Measurements from ENCODE around the gene DHX34.

Gene DHX34

GRCh38 chr19:47419789-47420188 lies 70.7 kb downstream of the DHX34 start:
- peaks cover 53% of the 10 kb centered on the region for H3K27me3 ChIP-seq (ENCODE audit: insufficient read depth, insufficient read length)
- H3K9ac ChIP-seq (ENCODE audit: insufficient read length, low read depth) = peak overlapping the region; percentile 50
- peak overlapping the region; percentile 15 for H3K4me3 ChIP-seq (ENCODE audit: insufficient read length, low read depth)
- no peaks in the 10 kb centered on the region for H3K9me3 ChIP-seq (ENCODE audit: insufficient read depth, low read length)
- no peak for DNase-seq (ENCODE audit: low read depth, low spot score)
- H3K4me1 ChIP-seq (ENCODE audit: insufficient read depth, insufficient read length) = peaks cover 9% of the 10 kb centered on the region
- H3K36me3 ChIP-seq (ENCODE audit: insufficient read depth, insufficient read length, low read length) = peaks cover 5% of the 10 kb centered on the region
- TF ChIP-seq SUZ12 (IDR thresholded peaks at IDR 0.05; ENCODE audit: extremely low read depth, insufficient read depth, insufficient read length) (no peak), ZNF274 (IDR thresholded peaks at IDR 0.05; ENCODE audit: low read depth, low read length) (no peak), YY1 (IDR thresholded peaks at IDR 0.05; ENCODE audit: insufficient read depth, insufficient read length) (no peak)

- Histone ChIP-seq H3K36me3 (ENCODE audit: insufficient read depth, insufficient read length, low read length) (peaks cover 1% of the 10 kb centered on the region), H3K4me3 (ENCODE audit: insufficient read length, low read depth) (no peak overlapping the region), H3K9ac (ENCODE audit: insufficient read length, low read depth) (peak overlapping the region; percentile 50), H3K4me1 (ENCODE audit: insufficient read depth, insufficient read length) (peaks cover 9% of the 10 kb centered on the region), H3K27me3 (ENCODE audit: insufficient read depth, insufficient read length) (peaks cover 53% of the 10 kb centered on the region), H3K9me3 (ENCODE audit: insufficient read depth, low read length) (no peaks in the 10 kb centered on the region)
- DNase-seq (ENCODE audit: low read depth, low spot score) = no peak
- TF ChIP-seq YY1 (IDR thresholded peaks at IDR 0.05; ENCODE audit: insufficient read depth, insufficient read length) (no peak), ZNF274 (IDR thresholded peaks at IDR 0.05; ENCODE audit: low read depth, low read length) (no peak), SUZ12 (IDR thresholded peaks at IDR 0.05; ENCODE audit: extremely low read depth, insufficient read depth, insufficient read length) (no peak)
Measured at GRCh38 chr19:47421244-47421786, 72.2 kb downstream of the DHX34 start.

GRCh38 chr19:47421844-47422395 lies 72.8 kb downstream of the DHX34 start:
- peaks cover 9% of the 10 kb centered on the region for H3K4me1 ChIP-seq (ENCODE audit: insufficient read depth, insufficient read length)
- no peak overlapping the region for H3K4me3 ChIP-seq (ENCODE audit: insufficient read length, low read depth)
- no peak for DNase-seq (ENCODE audit: low read depth, low spot score)

GRCh38 chr19:47422417-47423163 lies 73.5 kb downstream of the DHX34 start:
- Histone ChIP-seq H3K36me3 (ENCODE audit: insufficient read depth, insufficient read length, low read length) (no peaks in the 10 kb centered on the region), H3K4me3 (ENCODE audit: insufficient read length, low read depth) (no peak overlapping the region), H3K27me3 (ENCODE audit: insufficient read depth, insufficient read length) (peaks cover 52% of the 10 kb centered on the region), H3K9me3 (ENCODE audit: insufficient read depth, low read length) (no peaks in the 10 kb centered on the region), H3K4me1 (ENCODE audit: insufficient read depth, insufficient read length) (peaks cover 6% of the 10 kb centered on the region), H3K9ac (ENCODE audit: insufficient read length, low read depth) (peak overlapping the region; percentile 0)
- TF ChIP-seq YY1 (IDR thresholded peaks at IDR 0.05; ENCODE audit: insufficient read depth, insufficient read length) (no peak), SUZ12 (IDR thresholded peaks at IDR 0.05; ENCODE audit: extremely low read depth, insufficient read depth, insufficient read length) (no peak), ZNF274 (IDR thresholded peaks at IDR 0.05; ENCODE audit: low read depth, low read length) (no peak)
- DNase-seq (ENCODE audit: low read depth, low spot score) = no peak

More at GRCh38 chr19:47421844-47422395, 72.8 kb downstream of the DHX34 start:
- H3K27me3 ChIP-seq (ENCODE audit: insufficient read depth, insufficient read length) = peaks cover 53% of the 10 kb centered on the region
- peak overlapping the region; percentile 0 for H3K9ac ChIP-seq (ENCODE audit: insufficient read length, low read depth)
- TF ChIP-seq SUZ12 (IDR thresholded peaks at IDR 0.05; ENCODE audit: extremely low read depth, insufficient read depth, insufficient read length) (no peak), ZNF274 (IDR thresholded peaks at IDR 0.05; ENCODE audit: low read depth, low read length) (no peak), YY1 (IDR thresholded peaks at IDR 0.05; ENCODE audit: insufficient read depth, insufficient read length) (no peak)
- no peaks in the 10 kb centered on the region for H3K9me3 ChIP-seq (ENCODE audit: insufficient read depth, low read length)
- H3K36me3 ChIP-seq (ENCODE audit: insufficient read depth, insufficient read length, low read length) = no peaks in the 10 kb centered on the region

GRCh38 chr19:47423203-47423882 lies 74.2 kb downstream of the DHX34 start:
- H3K9me3 ChIP-seq (ENCODE audit: insufficient read depth, low read length) = no peaks in the 10 kb centered on the region
- DNase-seq (ENCODE audit: low read depth, low spot score) = no peak
- H3K4me3 ChIP-seq (ENCODE audit: insufficient read length, low read depth) = no peak overlapping the region
- no peak overlapping the region for H3K9ac ChIP-seq (ENCODE audit: insufficient read length, low read depth)
- H3K36me3 ChIP-seq (ENCODE audit: insufficient read depth, insufficient read length, low read length) = no peaks in the 10 kb centered on the region
- H3K4me1 ChIP-seq (ENCODE audit: insufficient read depth, insufficient read length) = no peaks in the 10 kb centered on the region
- H3K27me3 ChIP-seq (ENCODE audit: insufficient read depth, insufficient read length) = peaks cover 44% of the 10 kb centered on the region
- TF ChIP-seq YY1 (IDR thresholded peaks at IDR 0.05; ENCODE audit: insufficient read depth, insufficient read length) (no peak), ZNF274 (IDR thresholded peaks at IDR 0.05; ENCODE audit: low read depth, low read length) (no peak), SUZ12 (IDR thresholded peaks at IDR 0.05; ENCODE audit: extremely low read depth, insufficient read depth, insufficient read length) (no peak)

GRCh38 chr19:47427241-47428176 lies 78.4 kb downstream of the DHX34 start:
- TF ChIP-seq ZNF274 (IDR thresholded peaks at IDR 0.05; ENCODE audit: low read depth, low read length) (no peak), SUZ12 (IDR thresholded peaks at IDR 0.05; ENCODE audit: extremely low read depth, insufficient read depth, insufficient read length) (no peak), YY1 (IDR thresholded peaks at IDR 0.05; ENCODE audit: insufficient read depth, insufficient read length) (no peak)
- peak; percentile 67 for DNase-seq (ENCODE audit: low read depth, low spot score)
- H3K36me3 ChIP-seq (ENCODE audit: insufficient read depth, insufficient read length, low read length) = no peaks in the 10 kb centered on the region
- H3K4me3 ChIP-seq (ENCODE audit: insufficient read length, low read depth) = peak overlapping the region; percentile 24
- peak overlapping the region; percentile 71 for H3K9ac ChIP-seq (ENCODE audit: insufficient read length, low read depth)
- H3K9me3 ChIP-seq (ENCODE audit: insufficient read depth, low read length) = no peaks in the 10 kb centered on the region
- peaks cover 3% of the 10 kb centered on the region for H3K4me1 ChIP-seq (ENCODE audit: insufficient read depth, insufficient read length)
- peaks cover 20% of the 10 kb centered on the region for H3K27me3 ChIP-seq (ENCODE audit: insufficient read depth, insufficient read length)

Measured in NT2/D1 (cell line).